Activated CD4-positive, alpha-beta T cell treated with anti-CD3 and anti-CD28 coated beads for 48 hours (primary cell): ENCODE data around the gene RBM3.
"Not testable (repeated sequence)": the region's sequence is repeated elsewhere in the genome, so short reads cannot be mapped to it uniquely, and the experiment has no call there.

ENCODE experiments used
- DNase-seq: peaks from one replicate; pipeline ENCODE4 v3.0.0-alpha.2; 2020

RBM3 gene

DNA sequence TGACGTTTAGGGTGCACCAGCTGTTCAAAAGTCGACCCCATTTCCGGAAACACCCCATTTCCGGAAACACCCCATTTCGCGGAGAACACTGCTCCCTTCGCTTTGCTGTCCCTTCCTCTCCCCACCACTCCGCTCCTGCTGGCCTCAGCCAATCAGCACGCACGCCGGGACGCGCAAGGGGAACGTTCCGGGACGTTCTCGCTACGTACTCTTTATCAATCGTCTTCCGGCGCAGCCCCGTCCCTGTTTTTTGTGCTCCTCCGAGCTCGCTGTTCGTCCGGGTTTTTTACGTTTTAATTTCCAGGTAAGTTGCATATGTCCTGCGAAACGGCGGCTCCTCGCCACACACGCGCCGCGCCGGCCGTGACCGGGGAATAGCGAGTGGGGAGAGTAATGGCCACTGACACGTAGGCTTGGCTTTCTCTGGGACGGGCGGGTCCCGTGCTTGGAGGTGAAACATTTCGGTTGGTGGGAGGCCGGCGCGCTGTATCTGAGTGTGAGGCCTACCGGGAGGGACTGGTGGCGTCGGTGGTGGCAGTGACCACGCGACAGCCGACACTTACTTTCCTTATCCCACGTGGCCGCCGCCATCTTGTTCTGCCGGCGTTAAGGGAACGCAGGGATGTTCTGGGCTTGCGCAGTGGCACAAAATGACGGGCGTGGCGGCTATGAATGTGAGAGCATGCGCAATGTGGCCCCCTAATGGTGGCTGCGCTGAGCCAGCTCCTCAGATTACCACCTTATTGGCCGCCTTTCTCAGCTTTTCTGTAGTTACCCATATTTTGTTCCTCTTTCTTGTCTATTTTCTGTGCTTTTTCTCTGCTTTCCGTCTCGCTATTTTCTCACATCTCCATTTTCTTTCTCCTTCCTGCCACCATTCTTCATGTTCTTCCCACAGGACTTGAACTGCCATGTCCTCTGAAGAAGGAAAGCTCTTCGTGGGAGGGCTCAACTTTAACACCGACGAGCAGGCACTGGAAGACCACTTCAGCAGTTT lies at the start of gene RBM3:
RBM3 (plus strand) TSS at position 215 of the 997 bp plus-strand sequence; CDS start at position 912, 697 bp downstream.
- DNase-seq, result peak; percentile 94

DNA sequence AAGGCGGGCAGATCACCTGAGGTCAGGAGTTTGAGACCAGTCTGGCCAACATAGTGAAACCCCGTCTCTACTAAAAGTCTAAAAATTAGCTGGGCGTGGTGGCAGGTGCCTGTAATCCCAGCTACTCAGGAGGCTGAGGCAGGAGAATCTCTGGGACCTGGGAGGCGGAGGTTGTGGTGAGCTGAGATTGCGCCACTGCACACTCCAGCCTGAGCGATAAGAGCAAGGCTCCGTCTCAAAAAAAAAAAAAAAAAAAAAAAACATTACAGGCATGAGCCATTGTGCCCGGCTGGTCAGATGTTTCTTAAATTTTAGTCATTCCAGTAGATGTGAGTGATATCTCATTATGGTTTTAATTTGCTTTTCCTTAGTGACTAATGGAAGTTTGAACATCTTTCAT lies 48.4 kb upstream of the RBM3 start:
- DNase-seq, result not testable (repeated sequence)

DNA sequence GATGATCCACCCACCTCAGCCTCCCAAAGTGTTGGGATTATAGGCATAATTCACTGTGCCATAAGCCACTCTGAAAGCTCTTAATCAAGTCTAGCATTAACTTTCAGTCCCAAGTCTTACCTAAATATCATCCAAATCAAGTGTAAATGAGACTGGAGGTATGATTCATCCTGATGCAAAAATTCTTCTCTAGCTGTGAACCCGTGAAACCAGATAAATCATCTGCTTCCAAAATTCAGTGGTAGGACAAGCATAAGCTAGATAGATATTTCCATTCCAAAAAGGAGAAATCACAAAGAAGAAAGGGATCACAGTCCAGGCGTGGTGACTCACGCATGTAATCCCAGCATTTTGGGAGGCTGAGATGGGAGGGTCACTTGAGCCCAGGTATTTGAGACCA lies 43.5 kb upstream of the RBM3 start:
- DNase-seq, result no peak

- DNase-seq, result peak; percentile 7
Measured at GRCh38 chrX:48531358-48531959, 42.8 kb upstream of the RBM3 start.

GRCh38 chrX:48532161-48532560 lies 42.1 kb upstream of the RBM3 start:
- DNase-seq, result no peak

DNA sequence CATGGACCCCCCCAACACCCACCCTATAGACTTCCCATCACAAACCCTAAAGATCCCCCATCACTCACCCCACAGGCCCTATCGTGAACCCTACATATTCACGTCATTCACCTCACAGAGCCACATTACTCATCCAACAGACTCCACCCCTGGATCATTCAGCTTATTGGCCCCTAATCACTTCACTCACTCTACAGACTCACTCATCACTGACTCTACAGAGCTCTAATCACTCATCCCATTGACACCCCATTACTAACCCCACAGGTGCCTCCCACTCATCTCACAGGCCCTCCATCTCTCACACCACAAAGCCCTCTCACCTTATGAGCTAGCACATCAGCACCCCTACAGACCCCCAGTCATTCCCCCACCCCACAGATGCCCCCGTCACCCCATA lies 41.1 kb upstream of the RBM3 start:
- no peak for DNase-seq

DNA sequence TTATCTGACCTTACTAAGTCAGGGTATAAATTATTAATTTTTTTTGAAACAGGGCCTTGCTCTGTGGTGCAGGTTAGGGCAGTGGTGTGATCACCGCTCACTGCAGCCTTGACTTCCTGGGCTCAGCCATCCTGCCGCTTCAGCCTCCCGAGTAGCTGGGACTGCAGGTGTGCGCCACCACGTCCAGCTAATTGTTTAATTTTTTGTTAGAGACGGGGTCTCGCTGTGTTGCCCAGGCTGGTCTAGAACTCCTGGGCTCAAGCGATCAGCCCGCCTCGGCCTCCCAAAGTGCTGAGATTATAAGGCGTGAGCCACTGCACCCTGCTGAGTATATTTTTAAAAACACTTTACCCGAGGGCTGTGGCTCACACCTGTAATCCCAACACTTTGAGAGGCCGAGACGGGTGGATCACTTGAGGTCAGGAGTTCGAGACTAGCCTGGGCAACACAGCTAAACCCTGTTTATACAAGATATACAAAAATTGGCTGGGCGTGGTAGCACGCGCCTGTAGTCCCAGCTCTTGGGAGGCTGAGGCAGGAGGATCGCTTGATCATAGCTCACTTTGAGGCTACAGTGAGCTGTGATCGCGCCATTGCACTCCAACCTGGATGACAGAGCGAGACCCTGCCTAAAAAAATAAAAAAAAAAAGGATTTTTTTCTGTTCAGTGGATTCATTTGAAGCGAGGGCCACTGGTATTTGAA lies 35.5 kb upstream of the RBM3 start:
- no peak for DNase-seq

DNA sequence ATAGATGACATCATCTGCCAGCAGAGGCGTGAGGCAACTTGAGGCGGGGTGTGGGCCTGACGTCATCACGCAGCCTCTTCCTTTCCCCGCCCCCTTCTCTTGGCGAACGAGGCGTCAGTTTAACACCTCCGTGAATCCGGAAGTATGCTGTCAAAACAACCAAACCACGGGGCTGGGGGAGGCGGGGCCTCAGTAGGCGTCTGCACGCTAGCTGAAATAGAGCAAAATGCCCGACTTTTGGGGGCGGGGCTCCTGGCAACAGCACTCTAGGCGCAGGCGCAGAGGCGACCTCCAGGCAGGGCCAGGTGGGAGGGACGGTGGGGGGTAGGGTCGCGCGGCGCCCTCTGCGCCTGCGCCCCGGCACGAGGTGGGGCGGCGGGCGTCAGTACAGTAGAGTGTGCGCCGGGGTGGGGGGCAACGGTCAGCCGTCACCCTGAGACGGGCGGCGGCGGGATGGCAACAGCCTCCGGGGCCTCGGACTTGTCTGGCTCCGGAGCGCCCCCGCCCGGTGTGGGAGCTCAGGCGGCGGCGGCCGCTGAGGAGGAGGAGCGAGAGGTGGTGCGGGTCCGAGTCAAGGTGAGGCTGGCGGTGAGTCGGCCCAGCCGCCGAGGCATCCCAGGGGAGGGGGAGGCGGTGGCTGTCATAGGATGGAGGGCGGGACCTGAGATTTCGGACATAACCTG lies 34.8 kb upstream of the RBM3 start, which contains the start of gene TBC1D25:
TBC1D25 (plus strand) TSS at position 370 of the 683 bp plus-strand sequence; CDS start at position 454, 84 bp downstream.
- peak; percentile 97 for DNase-seq

GRCh38 chrX:48540028-48540375 lies 34.3 kb upstream of the RBM3 start:
- peak; percentile 68 for DNase-seq

DNA sequence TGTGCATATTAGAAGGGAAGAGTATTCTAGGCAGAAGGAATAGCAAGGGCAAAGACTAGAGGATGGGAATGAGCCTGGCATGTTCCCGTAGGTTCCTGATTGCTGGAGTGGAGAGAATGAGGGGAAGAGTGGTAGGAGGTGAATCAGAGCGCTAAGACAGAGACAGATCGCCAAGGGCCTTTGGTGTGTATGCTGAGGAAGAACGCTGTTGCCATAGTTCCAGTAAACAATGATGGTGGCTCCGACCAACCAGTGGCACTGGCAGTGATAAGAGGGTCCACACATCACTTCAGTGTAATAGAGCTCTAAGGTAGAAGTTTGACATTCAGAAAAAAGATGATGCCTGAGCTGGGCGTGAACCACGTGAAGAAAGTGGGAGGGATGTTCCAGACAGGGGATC lies 33.8 kb upstream of the RBM3 start:
- no peak for DNase-seq

GRCh38 chrX:48541140-48541814 lies 33.0 kb upstream of the RBM3 start:
- DNase-seq, result no peak

DNA sequence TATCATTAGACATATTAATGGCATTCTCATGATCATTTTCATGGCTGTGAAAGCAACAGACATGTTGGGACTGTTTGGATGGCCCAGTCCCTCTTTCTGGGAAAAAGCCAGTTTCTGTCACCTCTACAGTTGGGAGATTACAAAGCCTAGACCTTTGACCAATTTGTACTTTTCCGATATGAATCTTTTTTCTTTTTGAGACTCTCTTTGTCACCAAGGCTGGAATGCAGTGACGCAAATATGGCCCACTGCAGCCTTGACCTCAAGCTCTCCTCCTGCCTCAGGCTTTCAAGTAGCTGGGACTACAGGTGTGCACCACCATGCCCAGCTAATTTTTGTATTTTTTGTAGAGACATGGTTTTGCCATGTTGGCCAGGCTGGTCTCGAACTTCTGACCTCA lies 25.4 kb upstream of the RBM3 start:
- DNase-seq, result no peak

- not testable (repeated sequence) for DNase-seq
Measured at GRCh38 chrX:48555731-48556325, 18.5 kb upstream of the RBM3 start.

DNA sequence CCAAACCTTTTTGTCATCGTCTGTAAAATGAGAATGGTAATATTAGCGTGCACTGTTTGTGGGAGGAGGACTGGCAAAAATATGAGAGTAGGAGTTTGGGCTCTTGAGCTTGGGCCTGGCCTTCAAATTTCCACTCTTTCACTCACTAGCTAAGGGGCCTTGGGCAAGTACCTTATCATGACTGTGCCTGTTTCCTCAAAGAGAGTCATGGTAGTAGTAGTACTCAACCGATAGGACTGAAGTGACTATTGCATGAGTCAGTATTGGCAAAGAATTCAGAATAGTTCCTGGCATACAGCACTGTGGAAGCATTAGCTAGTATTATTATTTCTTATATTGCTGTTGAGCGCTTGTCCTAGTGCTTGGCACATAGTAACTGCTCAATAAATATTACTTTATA lies 16.0 kb upstream of the RBM3 start:
- DNase-seq, result no peak

- DNase-seq, result no peak
Measured at GRCh38 chrX:48559636-48560035, 14.6 kb upstream of the RBM3 start.

- DNase-seq, result no peak
Measured at GRCh38 chrX:48560056-48560455, 14.2 kb upstream of the RBM3 start.

GRCh38 chrX:48560681-48561080 lies 13.6 kb upstream of the RBM3 start:
- no peak for DNase-seq

GRCh38 chrX:48569958-48570357 lies 4.3 kb upstream of the RBM3 start:
- DNase-seq, result peak; percentile 22

- DNase-seq, result peak; percentile 24
Measured at GRCh38 chrX:48573690-48574269, 504 bp upstream of the RBM3 start.

DNA sequence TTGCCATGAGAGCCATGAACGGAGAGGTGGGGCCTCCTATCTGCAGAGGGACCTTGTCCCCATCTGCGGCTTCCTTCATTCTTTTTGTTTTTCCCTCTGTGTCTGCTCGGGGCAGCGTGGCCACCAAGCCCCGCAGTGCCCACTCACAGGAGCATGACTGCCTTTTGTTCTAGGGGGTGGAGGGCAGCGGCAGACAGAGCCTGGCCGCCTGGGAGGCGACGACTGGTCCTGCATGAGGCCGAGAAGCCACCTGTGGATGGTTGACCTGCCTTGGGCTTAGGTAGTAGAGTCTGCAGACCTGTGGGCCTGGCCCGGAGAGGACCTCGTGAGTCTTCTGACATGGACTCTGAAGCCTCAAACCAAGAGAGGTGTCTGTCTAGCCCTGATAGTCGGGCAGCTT lies 1.4 kb downstream of the RBM3 start:
- no peak for DNase-seq

GRCh38 chrX:48576108-48576507 lies 1.8 kb downstream of the RBM3 start:
- peak; percentile 20 for DNase-seq
